ENCODE measurements around the gene TUBB2A. TPM values are rescaled to one million over a fixed set of nuclear protein-coding genes. Genes with fewer than 3 reads are reported as not detected.

Gene TUBB2A
- total and polyA plus RNA-seq, 2 of the 8 experiments (the other 6 are each of a cell fraction or from before 2014, with no cell fraction given), result 315 to 330 TPM

GRCh38 chr6:3190056-3190455, 32.7 kb upstream of the TUBB2A start:
- H2BK5ac ChIP-seq (ENCODE audit: low read depth, low read length), result no peak overlapping the region
- H3K23me2 ChIP-seq (ENCODE audit: low read depth, low read length), result no peaks in the 10 kb centered on the region
- H3K56ac ChIP-seq (replicated peaks; ENCODE audit: insufficient read length, low read depth, low read length), result no peak overlapping the region
- H3K4me1 ChIP-seq (replicated peaks in 1 of 4; ENCODE audit: control insufficient read depth in 3 of 4, insufficient read depth in 4 of 4, low read length in 3 of 4), result peaks cover 5 to 14% (median 11%) of the 10 kb centered on the region in 4 experiments; a peak in 6 of 7 replicates
- no peak for DNase-seq (ENCODE audit: low read depth in 1 of 2, low spot score in 2 of 2)
- no peak overlapping the region for H2BK120ac ChIP-seq (replicated peaks; ENCODE audit: low read depth, low read length)
- no peak overlapping the region for H3K4me3 ChIP-seq (ENCODE audit: extremely low read depth in 1 of 4, insufficient read depth in 2 of 4, low read depth in 3 of 4, low read length in 4 of 4)
- peaks cover 0 to 4% of the 10 kb centered on the region in 2 experiments; a peak in 1 of 4 replicates for H3K9me3 ChIP-seq (ENCODE audit: insufficient read depth in 2 of 2, low read depth in 1 of 2, low read length in 1 of 2)
- H4K8ac ChIP-seq (ENCODE audit: extremely low read depth, insufficient read depth, low read length), result no peak overlapping the region
- H3K27ac ChIP-seq (ENCODE audit: low read depth, low read length), result no peak overlapping the region
- CTCF ChIA-PET (ENCODE audit: partially characterized antibody), result interaction anchor here (0.6 to 2.7 kb wide), 5 partner anchors 12 to 233 kb away, joined by 3 to 6 read pairs (median 5); no protein-coding TSS in a partner anchor
- H3K79me1 ChIP-seq (ENCODE audit: low read depth, low read length), result no peaks in the 10 kb centered on the region; the same call in 1 of the 2 replicates
- no peak overlapping the region for H2BK15ac ChIP-seq (ENCODE audit: low read length)
- no peak overlapping the region for H4K5ac ChIP-seq (ENCODE audit: insufficient read length, low read depth, low read length)
- H3K27me3 ChIP-seq (replicated peaks in 1 of 4; ENCODE audit: control insufficient read depth in 3 of 4, extremely low read depth in 1 of 4, insufficient read depth in 3 of 4, low read length in 3 of 4), result no peaks in the 10 kb centered on the region
- POLR2A ChIA-PET (ENCODE audit: partially characterized antibody), result interaction anchor here (1.1 to 1.3 kb wide), 5 partner anchors 23 to 41 kb away, joined by 3 to 9 read pairs (median 4); partner anchors contain the start of gene TUBB2A
- WGBS, 2 experiments (ENCODE audit: extremely low coverage in 1 of 2, insufficient coverage in 1 of 2, insufficient read length in 1 of 2, insufficient replicate concordance in 2 of 2, low coverage in 1 of 2, low lambda C conversion rate in 2 of 2, missing lambda C conversion rate in 1 of 2), result 79% methylated on average over 4 of the region's 4 CpGs; no CpG with 5 or more reads in 1 of the 2 experiments
- H3K14ac ChIP-seq (ENCODE audit: insufficient read length), result no peak overlapping the region
- H2AFZ ChIP-seq (ENCODE audit: low read length), result no peak overlapping the region
- H3K23ac ChIP-seq (ENCODE audit: insufficient read length), result no peak overlapping the region
- TF ChIP-seq ZNF274 (IDR thresholded peaks at IDR 0.05; ENCODE audit: borderline replicate concordance, extremely low read depth, low read length) (no peak), CREB1 (IDR thresholded peaks at IDR 0.05) (no peak), ASH2L (IDR thresholded peaks at IDR 0.05; ENCODE audit: low read length) (no peak), SP2 (IDR thresholded peaks at IDR 0.05; ENCODE audit: low read length) (no peak), TAF7 (optimal IDR thresholded peaks at IDR 0.05; ENCODE audit: borderline replicate concordance, low read depth, low read length) (no peak), TBP (IDR thresholded peaks at IDR 0.05; ENCODE audit: low read depth, low read length) (no peak), KDM5A (IDR thresholded peaks at IDR 0.05; ENCODE audit: low read length) (no peak), SP1 (IDR thresholded peaks at IDR 0.05; ENCODE audit: low read depth, low read length) (no peak), BACH1 (IDR thresholded peaks at IDR 0.05; ENCODE audit: low read length) (no peak), CBX5 (IDR thresholded peaks at IDR 0.05; ENCODE audit: low read depth, low read length) (no peak), EGR1 (IDR thresholded peaks at IDR 0.05; ENCODE audit: borderline replicate concordance, low read depth, low read length) (no peak), KDM1A (IDR thresholded peaks at IDR 0.05; ENCODE audit: borderline replicate concordance, low read length) (no peak), TCF12 (IDR thresholded peaks at IDR 0.05; ENCODE audit: low read depth, low read length) (no peak), RNF2 (IDR thresholded peaks at IDR 0.05; ENCODE audit: borderline replicate concordance, low read depth, low read length, missing control alignments, poor library complexity, severe bottlenecking) (no peak), TEAD4 (IDR thresholded peaks at IDR 0.05; ENCODE audit: low read depth, low read length) (no peak), HDAC6 (IDR thresholded peaks at IDR 0.05; ENCODE audit: low read depth, low read length) (no peak)
- no peak overlapping the region for H2BK12ac ChIP-seq (ENCODE audit: low read depth, low read length)
- no peak overlapping the region for H3K9ac ChIP-seq (replicated peaks in 1 of 4; ENCODE audit: extremely low read depth in 1 of 4, low read depth in 3 of 4, low read length in 3 of 4)
- H3K4me2 ChIP-seq (ENCODE audit: insufficient read depth in 1 of 2, low read depth in 2 of 2, low read length in 2 of 2), result no peak overlapping the region
- no peaks in the 10 kb centered on the region for H3K79me2 ChIP-seq (ENCODE audit: control insufficient read depth in 1 of 2, insufficient read depth in 2 of 2, low read length in 2 of 2)
- H4K91ac ChIP-seq (replicated peaks; ENCODE audit: insufficient read length, low read length), result no peak overlapping the region
- FAIRE-seq, result no peak
- H2BK20ac ChIP-seq (ENCODE audit: low read length), result no peak overlapping the region
- H4K20me1 ChIP-seq (replicated peaks in 1 of 2; ENCODE audit: control insufficient read depth in 1 of 2, insufficient read depth in 2 of 2, low read length in 2 of 2), result no peaks in the 10 kb centered on the region
- H3K18ac ChIP-seq (ENCODE audit: extremely low read depth, low read length), result no peak overlapping the region
- H2AK5ac ChIP-seq (ENCODE audit: low read depth, low read length), result no peak overlapping the region
- no peak overlapping the region for H3K4ac ChIP-seq (replicated peaks; ENCODE audit: insufficient read length, low read depth, low read length)
- no peaks in the 10 kb centered on the region for H3K36me3 ChIP-seq (ENCODE audit: control insufficient read depth in 2 of 4, insufficient read depth in 4 of 4, low read length in 3 of 4)
